PC-3 (cell line): Measurements from ENCODE around the gene FPR1. TPM values are rescaled to one million over a fixed set of nuclear protein-coding genes. Genes with fewer than 3 reads are reported as not detected.

Experiments used
- ATAC-seq: fragments of 200-7000 bp; cut with Tn5 transposase; 2 replicates; pipeline ENCODE4 v1.9.1; 2020; ENCODE audit warnings: mild to moderate bottlenecking, moderate library complexity
- BruUV-seq: library from RNA; stranded (reverse); fragments of 400-500 nt; replicated peaks from 2 replicates; lab custom pipeline; 2021; lab: Mats Ljungman, UMichigan
- CTCF ChIA-PET: fragments of 300-600 bp; sonication (Branson Sonifier 250); formaldehyde crosslinking; loops from one replicate; lab custom pipeline; 2022; ENCODE audit warnings: antibody characterized with exemption; lab: Charles Lee
- POLR2A ChIA-PET: fragments of 300-600 bp; sonication (Branson Sonifier 250); formaldehyde crosslinking; loops from one replicate; lab custom pipeline; 2022; ENCODE audit warnings: antibody characterized with exemption; ENCODE audit not compliant: unreplicated experiment; lab: Charles Lee
- DNase-seq: peaks from one replicate; pipeline ENCODE4 v3.0.0-alpha.2; 2015
- H2AFZ ChIP-seq: fragments of 300-600 bp; sonication (generic); 2 replicates; pipeline ENCODE4 v1.6.0; 2016; ENCODE audit warnings: antibody characterized with exemption, low read length
- H3F3A ChIP-seq: fragments of 300-600 bp; sonication (generic); one replicate; pipeline ENCODE4 v1.6.0; 2017; ENCODE audit warnings: antibody characterized with exemption, low read length, control low read depth, mild to moderate bottlenecking; ENCODE audit not compliant: unreplicated experiment
- H3K27ac ChIP-seq: fragments of 300-600 bp; sonication (generic); 2 replicates; pipeline ENCODE4 v1.5.1; 2016; ENCODE audit warnings: mild to moderate bottlenecking, low read length
- H3K27me3 ChIP-seq: fragments of 300-600 bp; sonication (generic); 2 replicates; pipeline ENCODE4 v1.6.1; 2016; ENCODE audit warnings: low read length, mixed read lengths
- H3K36me3 ChIP-seq: fragments of 300-600 bp; sonication (generic); 2 replicates; pipeline ENCODE4 v1.6.1; 2016; ENCODE audit warnings: low read depth, mixed run types, low read length, mixed read lengths
- H3K4me1 ChIP-seq: fragments of 300-600 bp; sonication (generic); 2 replicates; pipeline ENCODE4 v1.5.1; 2016; ENCODE audit warnings: low read length; ENCODE audit not compliant: insufficient read depth
- H3K4me2 ChIP-seq: fragments of 300-600 bp; sonication (generic); 2 replicates; pipeline ENCODE4 v1.6.0; 2016; ENCODE audit warnings: low read length
- H3K4me3 ChIP-seq: fragments of 300-600 bp; sonication (generic); 2 replicates; pipeline ENCODE4 v1.5.1; 2016; ENCODE audit warnings: mild to moderate bottlenecking, low read length, mixed read lengths
- H3K79me2 ChIP-seq: fragments of 300-600 bp; sonication (generic); 2 replicates; pipeline ENCODE4 v1.6.1; 2017; ENCODE audit warnings: low read length, mixed read lengths
- H3K9ac ChIP-seq: fragments of 300-600 bp; sonication (generic); 2 replicates; pipeline ENCODE4 v1.6.0; 2016; ENCODE audit warnings: mild to moderate bottlenecking, low read length
- H3K9me2 ChIP-seq: fragments of 300-600 bp; sonication (generic); replicated peaks from 2 replicates; pipeline ENCODE4 v1.6.1; 2016; ENCODE audit warnings: mixed run types, low read length, mixed read lengths
- H3K9me3 ChIP-seq: fragments of 300-600 bp; sonication (generic); 2 replicates; pipeline ENCODE4 v1.6.1; 2016; ENCODE audit warnings: low read length, mixed read lengths
- H4K20me1 ChIP-seq: fragments of 300-600 bp; sonication (generic); 2 replicates; pipeline ENCODE4 v1.6.1; 2016; ENCODE audit warnings: low read length, mixed read lengths
- CTCF ChIP-seq: fragments of 300-600 bp; sonication (generic); conservative IDR thresholded peaks from 2 replicates; pipeline ENCODE4 v1.5.1; 2017; ENCODE audit warnings: antibody characterized with exemption, low read depth, mild to moderate bottlenecking, low read length
- EZH2 ChIP-seq: fragments of 300-600 bp; sonication (generic); IDR thresholded peaks from one replicate; pipeline ENCODE4 v1.6.1; 2017; ENCODE audit warnings: antibody characterized with exemption, mild to moderate bottlenecking, low read length; ENCODE audit not compliant: unreplicated experiment
- EZH2phosphoT487 ChIP-seq: fragments of 300-600 bp; sonication (generic); IDR thresholded peaks from 2 replicates; pipeline ENCODE4 v1.6.1; 2018; ENCODE audit warnings: mild to moderate bottlenecking, antibody characterized with exemption, low read length, borderline replicate concordance
- intact Hi-C: fragments of 100-400 bp; cut with micrococcal nuclease; formaldehyde crosslinking; loops from 2 replicates; pipeline ENCODE4 v1.9.0; 2023
- total RNA-seq: library from RNA; depleted of rRNA; stranded (reverse); fragments of >200 nt; gene quantifications from 2 replicates; pipeline ENCODE4 v1.2.3, GENCODE V29; 2014

FPR1 gene
- total RNA-seq, 1 experiment from 2014 or later: 0.55 TPM

GRCh38 chr19:51749979-51750378 lies 1.7 kb downstream of the FPR1 start:
- Histone ChIP-seq H3F3A (no peaks in the 10 kb centered on the region), H3K4me3 (no peak overlapping the region), H4K20me1 (no peaks in the 10 kb centered on the region), H3K9ac (no peak overlapping the region), H2AFZ (no peak overlapping the region), H3K27me3 (peaks cover 8% of the 10 kb centered on the region; the same call in 1 of the 2 replicates), H3K79me2 (no peaks in the 10 kb centered on the region), H3K4me1 (no peaks in the 10 kb centered on the region), H3K9me3 (no peaks in the 10 kb centered on the region), H3K4me2 (no peak overlapping the region), H3K27ac (no peak overlapping the region), H3K36me3 (no peaks in the 10 kb centered on the region), H3K9me2 (no peaks in the 10 kb centered on the region)
- intact Hi-C loops: no loop called here
- no TSS peak for BruUV-seq
- ChIA-PET CTCF (no interaction called here), POLR2A (no interaction called here)
- no peak for TF ChIP-seq EZH2
- TF ChIP-seq CTCF: no peak
- no peak for TF ChIP-seq EZH2phosphoT487
- peak; percentile 52 for DNase-seq
- ATAC-seq: no peak

- CTCF ChIA-PET: no interaction called here
- no TSS peak for BruUV-seq
These were observed 4.9 kb downstream of the FPR1 start for GRCh38 chr19:51746731-51747130.

GRCh38 chr19:51743405-51743804 lies 8.3 kb downstream of the FPR1 start:
- Histone ChIP-seq H3K9me3 (no peaks in the 10 kb centered on the region), H2AFZ (no peak overlapping the region), H3K4me1 (no peaks in the 10 kb centered on the region), H4K20me1 (no peaks in the 10 kb centered on the region), H3K4me2 (no peak overlapping the region), H3K27me3 (peaks cover 11% of the 10 kb centered on the region; the same call in 1 of the 2 replicates), H3K9me2 (no peaks in the 10 kb centered on the region), H3K79me2 (no peaks in the 10 kb centered on the region), H3K36me3 (no peaks in the 10 kb centered on the region), H3K4me3 (no peak overlapping the region), H3K9ac (no peak overlapping the region), H3K27ac (no peak overlapping the region), H3F3A (no peaks in the 10 kb centered on the region)
- no peak for ATAC-seq
- POLR2A ChIA-PET: no interaction called here
- TF ChIP-seq EZH2phosphoT487 (no peak), CTCF (no peak), EZH2 (no peak)
- intact Hi-C loops: no loop called here
- CTCF ChIA-PET: no interaction called here
- no peak for DNase-seq
- BruUV-seq: no TSS peak

More at GRCh38 chr19:51746731-51747130, 4.9 kb downstream of the FPR1 start:
- intact Hi-C loops: no loop called here
- POLR2A ChIA-PET: no interaction called here
- ATAC-seq (no peak), DNase-seq (no peak)
- Histone ChIP-seq H3K4me2 (no peak overlapping the region), H2AFZ (no peak overlapping the region), H3K9me3 (no peaks in the 10 kb centered on the region), H3K9ac (no peak overlapping the region), H3K79me2 (no peaks in the 10 kb centered on the region), H3K27me3 (peaks cover 12% of the 10 kb centered on the region; the same call in 1 of the 2 replicates), H3F3A (no peaks in the 10 kb centered on the region), H4K20me1 (no peaks in the 10 kb centered on the region), H3K4me3 (no peak overlapping the region), H3K9me2 (no peaks in the 10 kb centered on the region), H3K27ac (no peak overlapping the region), H3K36me3 (no peaks in the 10 kb centered on the region), H3K4me1 (no peaks in the 10 kb centered on the region)
- TF ChIP-seq EZH2phosphoT487 (no peak), EZH2 (no peak)
